WTC11 (cell line): ENCODE results near the gene TSHZ1. TPM values are rescaled to one million over a fixed set of nuclear protein-coding genes. Genes with fewer than 3 reads are reported as not detected.

ENCODE experiments used
- ATAC-seq: fragments of 200-7000 bp; cut with Tn5 transposase; 2 replicates; pipeline ENCODE4 v1.10.0; 2021; ENCODE audit warnings: mild to moderate bottlenecking, moderate library complexity
- CTCF ChIA-PET: fragments of 300-600 bp; sonication (Branson Sonifier 250); formaldehyde crosslinking; loops from one replicate; lab custom pipeline; 2021; ENCODE audit warnings: antibody characterized with exemption; lab: Charles Lee
- POLR2A ChIA-PET: fragments of 350-600 bp; sonication (Branson Sonifier 250); formaldehyde crosslinking; loops from one replicate; lab custom pipeline; 2021; ENCODE audit warnings: antibody characterized with exemption; lab: Charles Lee
- DNase-seq: peaks from one replicate; pipeline ENCODE4 v3.0.0; 2021; ENCODE audit warnings: low spot score
- H3K27ac Mint-ChIP-seq: 2 replicates; pipeline ENCODE4 v1.8.0; 2021; ENCODE audit warnings: mixed read lengths
- H3K27me3 Mint-ChIP-seq: 2 replicates; pipeline ENCODE4 v1.8.0; 2021; ENCODE audit warnings: low read depth, mild to moderate bottlenecking, moderate library complexity, mixed read lengths
- H3K36me3 Mint-ChIP-seq: 2 replicates; pipeline ENCODE4 v1.8.0; 2021; ENCODE audit warnings: mixed read lengths
- H3K4me1 Mint-ChIP-seq: 2 replicates; pipeline ENCODE4 v1.8.0; 2022; ENCODE audit warnings: mixed read lengths
- H3K4me3 Mint-ChIP-seq: 2 replicates; pipeline ENCODE4 v1.8.0; 2021; ENCODE audit warnings: mild to moderate bottlenecking, moderate library complexity, mixed read lengths
- H3K9me3 Mint-ChIP-seq: 2 replicates; pipeline ENCODE4 v1.8.0; 2021; ENCODE audit warnings: mixed read lengths
- CREB1 ChIP-seq: sonication (generic); formaldehyde crosslinking; IDR thresholded peaks from 2 replicates; pipeline ENCODE4 v1.8.0; 2023; ENCODE audit warnings: mild to moderate bottlenecking, missing genetic modification reagents
- ETV6 ChIP-seq: sonication (generic); formaldehyde crosslinking; IDR thresholded peaks from 2 replicates; pipeline ENCODE4 v1.8.1; 2022; ENCODE audit warnings: mild to moderate bottlenecking, missing genetic modification reagents
- FOXJ3 ChIP-seq: sonication (generic); formaldehyde crosslinking; IDR thresholded peaks from 2 replicates; pipeline ENCODE4 v1.9.0; 2021; ENCODE audit warnings: missing genetic modification reagents, mild to moderate bottlenecking, borderline replicate concordance
- FOXK1 ChIP-seq: sonication (generic); formaldehyde crosslinking; IDR thresholded peaks from 2 replicates; pipeline ENCODE4 v1.8.0; 2022; ENCODE audit warnings: mild to moderate bottlenecking, moderate library complexity, missing genetic modification reagents
- FOXP1 ChIP-seq: sonication (generic); formaldehyde crosslinking; IDR thresholded peaks from 2 replicates; pipeline ENCODE4 v1.8.0; 2022; ENCODE audit warnings: missing genetic modification reagents, mild to moderate bottlenecking, moderate library complexity, borderline replicate concordance
- HMGA2 ChIP-seq: fragments of 250-450 bp; sonication (Bioruptor Pico); IDR thresholded peaks from 2 replicates; pipeline ENCODE4 v1.4.0; 2021; ENCODE audit warnings: mild to moderate bottlenecking, moderate library complexity
- JUN ChIP-seq: sonication (generic); formaldehyde crosslinking; IDR thresholded peaks from 2 replicates; pipeline ENCODE4 v1.8.0; 2023; ENCODE audit warnings: mild to moderate bottlenecking, missing genetic modification reagents
- NFATC4 ChIP-seq: fragments of 250-450 bp; sonication (Bioruptor Pico); IDR thresholded peaks from 2 replicates; pipeline ENCODE4 v1.9.0; 2021; ENCODE audit warnings: mild to moderate bottlenecking
- NFE2L1 ChIP-seq: sonication (generic); formaldehyde crosslinking; IDR thresholded peaks from 2 replicates; pipeline ENCODE4 v1.8.1; 2023; ENCODE audit warnings: missing genetic modification reagents
- NR2C2 ChIP-seq: sonication (generic); formaldehyde crosslinking; IDR thresholded peaks from 2 replicates; pipeline ENCODE4 v1.8.0; 2022; ENCODE audit warnings: mild to moderate bottlenecking, missing genetic modification reagents
- PRRX2 ChIP-seq: fragments of 250-450 bp; sonication (Bioruptor Pico); IDR thresholded peaks from 2 replicates; pipeline ENCODE4 v1.8.0; 2021; ENCODE audit warnings: mild to moderate bottlenecking
- SMAD3 ChIP-seq: sonication (generic); formaldehyde crosslinking; IDR thresholded peaks from 2 replicates; pipeline ENCODE4 v1.8.0; 2022; ENCODE audit warnings: missing genetic modification reagents, mild to moderate bottlenecking, borderline replicate concordance
- SOX15 ChIP-seq: fragments of 250-450 bp; sonication (Bioruptor Pico); IDR thresholded peaks from 2 replicates; pipeline ENCODE4 v1.9.0; 2021; ENCODE audit warnings: mild to moderate bottlenecking
- TCF7 ChIP-seq: sonication (generic); formaldehyde crosslinking; IDR thresholded peaks from 2 replicates; pipeline ENCODE4 v1.8.0; 2022; ENCODE audit warnings: mild to moderate bottlenecking, low read depth, missing genetic modification reagents, moderate library complexity
- TEAD1 ChIP-seq: sonication (generic); formaldehyde crosslinking; IDR thresholded peaks from 2 replicates; pipeline ENCODE4 v1.8.0; 2022; ENCODE audit warnings: mild to moderate bottlenecking, missing genetic modification reagents
- ZBTB21 ChIP-seq: sonication (generic); formaldehyde crosslinking; IDR thresholded peaks from 2 replicates; pipeline ENCODE4 v1.8.1; 2023; ENCODE audit warnings: mild to moderate bottlenecking, missing genetic modification reagents, borderline replicate concordance
- ZNF232 ChIP-seq: sonication (generic); formaldehyde crosslinking; IDR thresholded peaks from 2 replicates; pipeline ENCODE4 v1.8.0; 2022; ENCODE audit warnings: mild to moderate bottlenecking, missing genetic modification reagents
- ZNF671 ChIP-seq: fragments of 250-450 bp; sonication (Bioruptor Pico); IDR thresholded peaks from 2 replicates; pipeline ENCODE4 v1.8.0; 2021; ENCODE audit warnings: mild to moderate bottlenecking
- total RNA-seq: library from RNA; stranded (reverse); gene quantifications from 3 replicates; pipeline ENCODE4 v1.2.3, GENCODE V29; 2021
- TF ChIP-seq, protein P1 (sequence below): fragments of 250-450 bp; sonication (Bioruptor Pico); IDR thresholded peaks from 2 replicates; pipeline ENCODE4 v1.8.0; 2021; ENCODE audit warnings: mild to moderate bottlenecking
- TF ChIP-seq, protein P2 (sequence below): fragments of 200-600 bp; IDR thresholded peaks from 2 replicates; pipeline ENCODE4 v1.8.0; 2022; ENCODE audit warnings: antibody characterized with exemption
- TF ChIP-seq, protein P3 (sequence below): sonication (generic); formaldehyde crosslinking; IDR thresholded peaks from 2 replicates; pipeline ENCODE4 v1.8.1; 2022; ENCODE audit warnings: missing genetic modification reagents, borderline replicate concordance
- TF ChIP-seq, protein P4 (sequence below): sonication (generic); formaldehyde crosslinking; conservative IDR thresholded peaks from 2 replicates; pipeline ENCODE4 v1.8.1; 2022; ENCODE audit warnings: mild to moderate bottlenecking, missing genetic modification reagents
- TF ChIP-seq, protein P5 (sequence below): sonication (generic); formaldehyde crosslinking; IDR thresholded peaks from 2 replicates; pipeline ENCODE4 v1.8.0; 2022; ENCODE audit warnings: mild to moderate bottlenecking, missing genetic modification reagents
- TF ChIP-seq, protein P6 (sequence below): fragments of 250-450 bp; sonication (Bioruptor Pico); IDR thresholded peaks from 2 replicates; pipeline ENCODE4 v2.1.2; 2022; ENCODE audit warnings: mild to moderate bottlenecking, moderate library complexity

TSHZ1 gene
- total RNA-seq, 1 experiment from 2014 or later, result 2.9 TPM

DNA sequence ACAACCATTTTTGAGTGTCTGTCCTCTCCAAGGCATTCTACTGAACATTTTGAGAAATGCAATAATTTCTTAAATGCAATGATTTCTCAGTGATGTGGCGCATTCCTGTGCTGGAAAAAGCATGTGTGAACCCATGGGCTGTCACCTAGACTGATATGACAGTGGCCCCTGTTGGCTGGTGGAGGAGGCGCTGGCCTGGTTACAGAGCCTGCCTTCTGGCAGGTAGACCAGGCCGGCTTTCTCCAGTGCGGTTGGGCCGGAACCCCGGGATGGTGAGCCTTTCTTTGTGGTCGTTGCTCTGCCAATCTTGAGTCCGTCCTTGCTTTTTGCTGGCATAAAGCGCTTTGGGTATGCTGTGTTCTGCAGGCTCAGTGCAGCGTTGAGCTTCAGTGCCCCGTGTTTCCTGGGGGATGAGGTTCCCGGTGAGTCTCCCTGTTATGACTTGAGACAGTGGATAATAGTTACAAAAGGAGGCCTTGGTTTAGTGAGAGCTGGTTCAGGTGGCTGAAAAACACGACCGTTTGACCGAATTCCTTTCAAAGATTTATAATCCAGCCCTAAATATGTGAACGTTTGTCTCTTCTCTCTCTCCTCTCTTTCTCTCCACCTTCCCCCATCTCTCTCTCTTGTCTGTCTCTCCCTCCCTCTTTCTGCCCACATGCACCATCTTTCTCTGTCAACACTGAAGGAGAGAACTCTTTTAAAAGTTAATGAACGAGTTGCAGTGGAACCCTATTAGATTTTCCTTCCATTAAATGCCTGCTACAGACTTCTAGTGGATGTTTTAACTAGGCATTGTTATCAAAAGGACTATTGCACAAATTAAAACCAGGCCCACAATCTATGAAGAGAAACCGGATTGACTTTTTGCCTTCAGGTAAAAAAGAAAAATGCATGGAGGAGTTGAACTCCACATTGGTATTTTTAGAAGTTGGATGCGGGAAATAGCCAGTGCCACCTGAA is 34.0 kb downstream of the TSHZ1 start:
- TF ChIP-seq PRRX2 (CRISPR knock-in tag) (no peak), TEAD1 (no peak), JUN (CRISPR knock-in tag) (no peak), ETV6 (CRISPR knock-in tag) (no peak), NFE2L1 (CRISPR knock-in tag) (no peak), SOX15 (CRISPR knock-in tag) (no peak), ZNF671 (CRISPR knock-in tag) (no peak), FOXK1 (CRISPR knock-in tag) (no peak), HMGA2 (CRISPR knock-in tag) (no peak)
- TF ChIP-seq, protein P1, sequence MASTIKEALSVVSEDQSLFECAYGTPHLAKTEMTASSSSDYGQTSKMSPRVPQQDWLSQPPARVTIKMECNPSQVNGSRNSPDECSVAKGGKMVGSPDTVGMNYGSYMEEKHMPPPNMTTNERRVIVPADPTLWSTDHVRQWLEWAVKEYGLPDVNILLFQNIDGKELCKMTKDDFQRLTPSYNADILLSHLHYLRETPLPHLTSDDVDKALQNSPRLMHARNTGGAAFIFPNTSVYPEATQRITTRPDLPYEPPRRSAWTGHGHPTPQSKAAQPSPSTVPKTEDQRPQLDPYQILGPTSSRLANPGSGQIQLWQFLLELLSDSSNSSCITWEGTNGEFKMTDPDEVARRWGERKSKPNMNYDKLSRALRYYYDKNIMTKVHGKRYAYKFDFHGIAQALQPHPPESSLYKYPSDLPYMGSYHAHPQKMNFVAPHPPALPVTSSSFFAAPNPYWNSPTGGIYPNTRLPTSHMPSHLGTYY (CRISPR knock-in tag), result no peak
- TF ChIP-seq, protein P2, sequence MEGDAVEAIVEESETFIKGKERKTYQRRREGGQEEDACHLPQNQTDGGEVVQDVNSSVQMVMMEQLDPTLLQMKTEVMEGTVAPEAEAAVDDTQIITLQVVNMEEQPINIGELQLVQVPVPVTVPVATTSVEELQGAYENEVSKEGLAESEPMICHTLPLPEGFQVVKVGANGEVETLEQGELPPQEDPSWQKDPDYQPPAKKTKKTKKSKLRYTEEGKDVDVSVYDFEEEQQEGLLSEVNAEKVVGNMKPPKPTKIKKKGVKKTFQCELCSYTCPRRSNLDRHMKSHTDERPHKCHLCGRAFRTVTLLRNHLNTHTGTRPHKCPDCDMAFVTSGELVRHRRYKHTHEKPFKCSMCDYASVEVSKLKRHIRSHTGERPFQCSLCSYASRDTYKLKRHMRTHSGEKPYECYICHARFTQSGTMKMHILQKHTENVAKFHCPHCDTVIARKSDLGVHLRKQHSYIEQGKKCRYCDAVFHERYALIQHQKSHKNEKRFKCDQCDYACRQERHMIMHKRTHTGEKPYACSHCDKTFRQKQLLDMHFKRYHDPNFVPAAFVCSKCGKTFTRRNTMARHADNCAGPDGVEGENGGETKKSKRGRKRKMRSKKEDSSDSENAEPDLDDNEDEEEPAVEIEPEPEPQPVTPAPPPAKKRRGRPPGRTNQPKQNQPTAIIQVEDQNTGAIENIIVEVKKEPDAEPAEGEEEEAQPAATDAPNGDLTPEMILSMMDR, result no peak
- Mint-ChIP-seq H3K36me3 (0 out of 2 replicates have a peak, but pooled peaks cover 4% of the 10 kb centered on the region), H3K27me3 (no peaks in the 10 kb centered on the region; the same call in 1 of the 2 replicates), H3K4me1 (no peaks in the 10 kb centered on the region), H3K9me3 (peaks cover 22% of the 10 kb centered on the region), H3K27ac (no peak overlapping the region), H3K4me3 (no peak overlapping the region)
- ChIA-PET POLR2A (interaction anchor here (0.6 kb wide), 1 partner anchor 201 kb away, joined by 3 read pairs; no protein-coding TSS in a partner anchor), CTCF (interaction anchor here (0.7 to 0.9 kb wide), 2 partner anchors 21 to 203 kb away, joined by 3 read pairs; no protein-coding TSS in a partner anchor)
- peak; percentile 97 for ATAC-seq
- peak; percentile 64 for DNase-seq

DNA sequence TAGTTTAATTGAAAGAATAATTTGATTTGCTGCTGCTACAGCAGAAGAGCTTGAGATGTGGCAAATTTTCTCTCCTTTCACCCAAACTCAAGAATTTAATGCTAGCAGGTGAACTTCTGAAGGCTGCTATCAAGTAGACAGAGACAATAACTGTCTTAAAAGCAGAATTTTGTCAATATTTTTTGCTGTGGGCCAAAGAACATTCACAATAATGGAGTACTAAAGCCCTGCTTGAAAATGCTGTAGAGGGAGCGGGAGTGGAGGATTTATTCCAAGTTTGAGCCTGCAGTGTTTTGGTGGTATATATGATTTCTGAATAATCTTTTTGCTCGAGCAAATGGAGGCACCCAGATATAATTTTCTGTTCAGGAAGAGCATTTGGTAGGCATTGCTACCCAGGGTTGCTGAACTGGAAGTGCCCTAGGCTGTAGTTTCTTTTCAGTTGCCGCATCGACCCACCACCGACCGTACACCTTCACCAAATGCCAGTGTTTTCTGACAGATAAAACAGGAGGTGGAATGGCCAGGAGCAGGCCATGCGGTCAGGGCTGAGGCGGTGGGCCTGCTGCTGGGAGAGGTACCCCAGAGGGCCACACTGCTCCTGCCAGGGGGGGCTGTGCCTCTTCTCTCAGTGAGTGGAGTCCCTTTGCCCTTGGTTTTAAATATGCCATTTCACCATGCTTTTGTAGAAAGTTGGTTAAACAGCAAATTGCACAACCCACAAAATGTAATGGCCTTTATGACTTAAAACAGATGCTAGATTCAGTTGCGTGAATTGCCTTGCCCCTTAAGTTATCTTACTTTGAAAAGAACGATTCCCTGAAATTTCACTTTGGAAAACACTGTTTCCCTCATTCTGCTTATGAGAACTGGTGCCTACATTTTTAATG is 36.4 kb downstream of the TSHZ1 start:
- POLR2A ChIA-PET, result no interaction called here
- ATAC-seq, result no peak
- H3K27ac Mint-ChIP-seq, result no peak overlapping the region

More for the DNA sequence above, 36.4 kb downstream of the TSHZ1 start:
- no peak for DNase-seq
- Mint-ChIP-seq H3K4me1 (no peaks in the 10 kb centered on the region), H3K27me3 (no peaks in the 10 kb centered on the region; the same call in 1 of the 2 replicates), H3K36me3 (no peaks in the 10 kb centered on the region), H3K4me3 (no peak overlapping the region), H3K9me3 (peaks cover 2% of the 10 kb centered on the region)
- CTCF ChIA-PET, result interaction anchor here (0.6 to 1.1 kb wide), 2 partner anchors 18 to 350 kb away, joined by 3 read pairs; no protein-coding TSS in a partner anchor
- TF ChIP-seq ZBTB21 (no peak), ZNF232 (no peak), FOXJ3 (CRISPR knock-in tag) (no peak), CREB1 (no peak), NR2C2 (CRISPR knock-in tag) (no peak), NFE2L1 (CRISPR knock-in tag) (no peak), PRRX2 (CRISPR knock-in tag) (no peak), NFATC4 (no peak), FOXP1 (no peak), TCF7 (no peak), SMAD3 (CRISPR knock-in tag) (no peak)
- TF ChIP-seq, protein P3, sequence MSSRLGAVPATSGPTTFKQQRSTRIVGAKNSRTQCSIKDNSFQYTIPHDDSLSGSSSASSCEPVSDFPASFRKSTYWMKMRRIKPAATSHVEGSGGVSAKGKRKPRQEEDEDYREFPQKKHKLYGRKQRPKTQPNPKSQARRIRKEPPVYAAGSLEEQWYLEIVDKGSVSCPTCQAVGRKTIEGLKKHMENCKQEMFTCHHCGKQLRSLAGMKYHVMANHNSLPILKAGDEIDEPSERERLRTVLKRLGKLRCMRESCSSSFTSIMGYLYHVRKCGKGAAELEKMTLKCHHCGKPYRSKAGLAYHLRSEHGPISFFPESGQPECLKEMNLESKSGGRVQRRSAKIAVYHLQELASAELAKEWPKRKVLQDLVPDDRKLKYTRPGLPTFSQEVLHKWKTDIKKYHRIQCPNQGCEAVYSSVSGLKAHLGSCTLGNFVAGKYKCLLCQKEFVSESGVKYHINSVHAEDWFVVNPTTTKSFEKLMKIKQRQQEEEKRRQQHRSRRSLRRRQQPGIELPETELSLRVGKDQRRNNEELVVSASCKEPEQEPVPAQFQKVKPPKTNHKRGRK, result no peak
- TF ChIP-seq, protein P4, sequence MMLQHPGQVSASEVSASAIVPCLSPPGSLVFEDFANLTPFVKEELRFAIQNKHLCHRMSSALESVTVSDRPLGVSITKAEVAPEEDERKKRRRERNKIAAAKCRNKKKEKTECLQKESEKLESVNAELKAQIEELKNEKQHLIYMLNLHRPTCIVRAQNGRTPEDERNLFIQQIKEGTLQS (CRISPR knock-in tag), result no peak
- TF ChIP-seq, protein P5, sequence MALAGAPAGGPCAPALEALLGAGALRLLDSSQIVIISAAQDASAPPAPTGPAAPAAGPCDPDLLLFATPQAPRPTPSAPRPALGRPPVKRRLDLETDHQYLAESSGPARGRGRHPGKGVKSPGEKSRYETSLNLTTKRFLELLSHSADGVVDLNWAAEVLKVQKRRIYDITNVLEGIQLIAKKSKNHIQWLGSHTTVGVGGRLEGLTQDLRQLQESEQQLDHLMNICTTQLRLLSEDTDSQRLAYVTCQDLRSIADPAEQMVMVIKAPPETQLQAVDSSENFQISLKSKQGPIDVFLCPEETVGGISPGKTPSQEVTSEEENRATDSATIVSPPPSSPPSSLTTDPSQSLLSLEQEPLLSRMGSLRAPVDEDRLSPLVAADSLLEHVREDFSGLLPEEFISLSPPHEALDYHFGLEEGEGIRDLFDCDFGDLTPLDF (CRISPR knock-in tag), result no peak
- TF ChIP-seq, protein P6, sequence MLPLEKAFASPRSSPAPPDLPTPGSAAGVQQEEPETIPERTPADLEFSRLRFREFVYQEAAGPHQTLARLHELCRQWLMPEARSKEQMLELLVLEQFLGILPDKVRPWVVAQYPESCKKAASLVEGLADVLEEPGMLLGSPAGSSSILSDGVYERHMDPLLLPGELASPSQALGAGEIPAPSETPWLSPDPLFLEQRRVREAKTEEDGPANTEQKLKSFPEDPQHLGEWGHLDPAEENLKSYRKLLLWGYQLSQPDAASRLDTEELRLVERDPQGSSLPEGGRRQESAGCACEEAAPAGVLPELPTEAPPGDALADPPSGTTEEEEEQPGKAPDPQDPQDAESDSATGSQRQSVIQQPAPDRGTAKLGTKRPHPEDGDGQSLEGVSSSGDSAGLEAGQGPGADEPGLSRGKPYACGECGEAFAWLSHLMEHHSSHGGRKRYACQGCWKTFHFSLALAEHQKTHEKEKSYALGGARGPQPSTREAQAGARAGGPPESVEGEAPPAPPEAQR (CRISPR knock-in tag), result no peak
